Esophagus squamous epithelium (tissue), 4 donors: ENCODE data around the gene ZBED4.

Source experiments
- POLR2A ChIP-seq, 4 donors: fragments of 450-650 bp; IDR thresholded peaks; one replicate each; pipeline ENCODE4 v1.6.1; 2017; ENCODE audit warnings: antibody characterized with exemption in 4 of 4, mild to moderate bottlenecking in 4 of 4, moderate library complexity in 3 of 4
- TF ChIP-seq, protein P1 (sequence below), 6 experiments: fragments of 450-650 bp in 4 of 6; fragments of 200-600 bp in 2 of 6; sonication (generic) in 2 of 6; IDR thresholded peaks; one replicate each; pipeline ENCODE4 v1.5.1; 2016 to 2019; ENCODE audit warnings: antibody characterized with exemption in 6 of 6, mild to moderate bottlenecking in 4 of 6, moderate library complexity in 4 of 6

GRCh38 chr22:49826603-49827270 is 26.9 kb upstream of the ZBED4 start:
- TF ChIP-seq, protein P1, sequence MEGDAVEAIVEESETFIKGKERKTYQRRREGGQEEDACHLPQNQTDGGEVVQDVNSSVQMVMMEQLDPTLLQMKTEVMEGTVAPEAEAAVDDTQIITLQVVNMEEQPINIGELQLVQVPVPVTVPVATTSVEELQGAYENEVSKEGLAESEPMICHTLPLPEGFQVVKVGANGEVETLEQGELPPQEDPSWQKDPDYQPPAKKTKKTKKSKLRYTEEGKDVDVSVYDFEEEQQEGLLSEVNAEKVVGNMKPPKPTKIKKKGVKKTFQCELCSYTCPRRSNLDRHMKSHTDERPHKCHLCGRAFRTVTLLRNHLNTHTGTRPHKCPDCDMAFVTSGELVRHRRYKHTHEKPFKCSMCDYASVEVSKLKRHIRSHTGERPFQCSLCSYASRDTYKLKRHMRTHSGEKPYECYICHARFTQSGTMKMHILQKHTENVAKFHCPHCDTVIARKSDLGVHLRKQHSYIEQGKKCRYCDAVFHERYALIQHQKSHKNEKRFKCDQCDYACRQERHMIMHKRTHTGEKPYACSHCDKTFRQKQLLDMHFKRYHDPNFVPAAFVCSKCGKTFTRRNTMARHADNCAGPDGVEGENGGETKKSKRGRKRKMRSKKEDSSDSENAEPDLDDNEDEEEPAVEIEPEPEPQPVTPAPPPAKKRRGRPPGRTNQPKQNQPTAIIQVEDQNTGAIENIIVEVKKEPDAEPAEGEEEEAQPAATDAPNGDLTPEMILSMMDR (IDR thresholded peaks at IDR 0.05): no peak
- peak in 2 of 4 donors; percentile 27 to 32 for TF ChIP-seq POLR2A (IDR thresholded peaks at IDR 0.05)
